ENCODE data around the gene CENPP.

Gene CENPP

GRCh38 chr9:92295827-92296258 lies 29.9 kb upstream of the CENPP start:
- Histone ChIP-seq H3F3A (ENCODE audit: insufficient read depth) (peaks cover 46% of the 10 kb centered on the region), H3K9me3 (ENCODE audit: insufficient read depth, low read length) (no peaks in the 10 kb centered on the region), H3K9ac (ENCODE audit: low read length) (no peak overlapping the region), H3K27me3 (ENCODE audit: low read length) (no peaks in the 10 kb centered on the region), H3K4me2 (ENCODE audit: low read depth, low read length, poor library complexity, severe bottlenecking) (peak overlapping the region; percentile 82), H3K4me3 (ENCODE audit: insufficient read depth, low read length, poor library complexity, severe bottlenecking) (no peak overlapping the region), H3K79me2 (ENCODE audit: insufficient read depth, low read length) (peaks cover 27% of the 10 kb centered on the region), H3K36me3 (ENCODE audit: low read length) (peaks cover 42% of the 10 kb centered on the region), H2AFZ (ENCODE audit: low read depth, low read length, severe bottlenecking) (no peak overlapping the region), H4K20me1 (ENCODE audit: low read depth, low read length) (peaks cover 4% of the 10 kb centered on the region; the same call in 1 of the 2 replicates), H3K9me2 (replicated peaks; ENCODE audit: insufficient read depth, low read length) (no peaks in the 10 kb centered on the region), H3K27ac (ENCODE audit: low read depth, low read length) (peak overlapping the region; percentile 85)
- TF ChIP-seq EZH2phosphoT487 (conservative IDR thresholded peaks at IDR 0.05; ENCODE audit: low read length) = no peak
- no peak for TF ChIP-seq CTCF (IDR thresholded peaks at IDR 0.05; ENCODE audit: insufficient read depth, low read length, poor library complexity, severe bottlenecking)

- H3K27me3 ChIP-seq (ENCODE audit: low read length) = no peaks in the 10 kb centered on the region
- H3K36me3 ChIP-seq (ENCODE audit: low read length) = peaks cover 54% of the 10 kb centered on the region
- no peaks in the 10 kb centered on the region for H3K9me3 ChIP-seq (ENCODE audit: insufficient read depth, low read length)
- H3K4me3 ChIP-seq (ENCODE audit: insufficient read depth, low read length, poor library complexity, severe bottlenecking) = no peak overlapping the region
- H4K20me1 ChIP-seq (ENCODE audit: low read depth, low read length) = no peaks in the 10 kb centered on the region
- H3K9me2 ChIP-seq (replicated peaks; ENCODE audit: insufficient read depth, low read length) = no peaks in the 10 kb centered on the region
- peaks cover 9% of the 10 kb centered on the region for H3K79me2 ChIP-seq (ENCODE audit: insufficient read depth, low read length)
- no peak for TF ChIP-seq EZH2phosphoT487 (conservative IDR thresholded peaks at IDR 0.05; ENCODE audit: low read length)
- TF ChIP-seq CTCF (IDR thresholded peaks at IDR 0.05; ENCODE audit: insufficient read depth, low read length, poor library complexity, severe bottlenecking) = no peak
- H2AFZ ChIP-seq (ENCODE audit: low read depth, low read length, severe bottlenecking) = no peak overlapping the region
- peaks cover 50% of the 10 kb centered on the region for H3F3A ChIP-seq (ENCODE audit: insufficient read depth)
- no peak overlapping the region for H3K27ac ChIP-seq (ENCODE audit: low read depth, low read length)
- H3K4me2 ChIP-seq (ENCODE audit: low read depth, low read length, poor library complexity, severe bottlenecking) = no peak overlapping the region
- no peak overlapping the region for H3K9ac ChIP-seq (ENCODE audit: low read length)
Observed at GRCh38 chr9:92297611-92298010, 28.1 kb upstream of the CENPP start.

- H4K20me1 ChIP-seq (ENCODE audit: low read depth, low read length) = no peaks in the 10 kb centered on the region
- no peak overlapping the region for H2AFZ ChIP-seq (ENCODE audit: low read depth, low read length, severe bottlenecking)
- H3F3A ChIP-seq (ENCODE audit: insufficient read depth) = peaks cover 51% of the 10 kb centered on the region
- H3K9ac ChIP-seq (ENCODE audit: low read length) = no peak overlapping the region
- no peaks in the 10 kb centered on the region for H3K9me2 ChIP-seq (replicated peaks; ENCODE audit: insufficient read depth, low read length)
- H3K4me2 ChIP-seq (ENCODE audit: low read depth, low read length, poor library complexity, severe bottlenecking) = no peak overlapping the region
- peaks cover 5% of the 10 kb centered on the region for H3K79me2 ChIP-seq (ENCODE audit: insufficient read depth, low read length)
- H3K36me3 ChIP-seq (ENCODE audit: low read length) = peaks cover 58% of the 10 kb centered on the region
- no peak overlapping the region for H3K4me3 ChIP-seq (ENCODE audit: insufficient read depth, low read length, poor library complexity, severe bottlenecking)
- H3K9me3 ChIP-seq (ENCODE audit: insufficient read depth, low read length) = no peaks in the 10 kb centered on the region
- no peak overlapping the region for H3K27ac ChIP-seq (ENCODE audit: low read depth, low read length)
- TF ChIP-seq EZH2phosphoT487 (conservative IDR thresholded peaks at IDR 0.05; ENCODE audit: low read length) = no peak
- no peak for TF ChIP-seq CTCF (IDR thresholded peaks at IDR 0.05; ENCODE audit: insufficient read depth, low read length, poor library complexity, severe bottlenecking)
- H3K27me3 ChIP-seq (ENCODE audit: low read length) = no peaks in the 10 kb centered on the region
Observed at GRCh38 chr9:92298036-92298435, 27.7 kb upstream of the CENPP start.
